Activated T-helper 9 cell treated with anti-CD3 and anti-CD28 coated beads, Interleukin-2, amount 50 U/mL, for 16 hours (primary cell): ENCODE data around the gene SRD5A1.

Experiments
- DNase-seq: peaks from one replicate; pipeline ENCODE4 v3.0.0-alpha.2; 2020; ENCODE audit warnings: low read depth

The SRD5A1 gene

GRCh38 chr5:6713274-6714225, 80.3 kb downstream of the SRD5A1 start, which contains the start of gene TENT4A:
Gene TENT4A, plus strand, starts transcription at chr5:6713432. Its CDS starts 552 bp downstream, at chr5:6713984.
- DNase-seq: no peak

- peak; percentile 17 for DNase-seq
Measured at GRCh38 chr5:6714226-6715041, 81.2 kb downstream of the SRD5A1 start.

GRCh38 chr5:6715271-6715670, 82.0 kb downstream of the SRD5A1 start:
- DNase-seq: no peak

- no peak for DNase-seq
Measured at GRCh38 chr5:6715758-6716628, 82.8 kb downstream of the SRD5A1 start.

GRCh38 chr5:6716629-6717149, 83.4 kb downstream of the SRD5A1 start:
- DNase-seq: no peak

GRCh38 chr5:6717247-6717646, 84.0 kb downstream of the SRD5A1 start:
- no peak for DNase-seq

GRCh38 chr5:6717687-6718086, 84.4 kb downstream of the SRD5A1 start:
- no peak for DNase-seq

- DNase-seq: no peak
Measured at GRCh38 chr5:6718161-6718681, 85.0 kb downstream of the SRD5A1 start.

GRCh38 chr5:6718718-6719117, 85.5 kb downstream of the SRD5A1 start:
- DNase-seq: no peak

- no peak for DNase-seq
Measured at GRCh38 chr5:6719417-6719816, 86.2 kb downstream of the SRD5A1 start.

GRCh38 chr5:6719896-6720560, 86.8 kb downstream of the SRD5A1 start:
- no peak for DNase-seq

GRCh38 chr5:6720561-6720921, 87.3 kb downstream of the SRD5A1 start:
- DNase-seq: no peak

- DNase-seq: no peak
Measured at GRCh38 chr5:6721442-6721841, 88.2 kb downstream of the SRD5A1 start.

GRCh38 chr5:6722015-6722414, 88.8 kb downstream of the SRD5A1 start:
- no peak for DNase-seq

GRCh38 chr5:6723122-6723815, 90.0 kb downstream of the SRD5A1 start:
- no peak for DNase-seq

GRCh38 chr5:6723816-6724300, 90.6 kb downstream of the SRD5A1 start:
- no peak for DNase-seq
